HepG2 (cell line): ENCODE data around the gene ONECUT3. TPM values are rescaled to one million over a fixed set of nuclear protein-coding genes. Genes with fewer than 3 reads are reported as not detected.
"Not testable (repeated sequence)": the region's sequence is repeated elsewhere in the genome, so short reads cannot be mapped to it uniquely, and the experiment has no call there.

Experiments used
- ATAC-seq: fragments of 200-7000 bp; cut with Tn5 transposase; 3 replicates; pipeline ENCODE4 v1.9.1; 2020; ENCODE audit warnings: mild to moderate bottlenecking, moderate library complexity
- BruUV-seq: library from RNA; stranded (reverse); fragments of 400-500 nt; replicated peaks from 2 replicates; lab custom pipeline; 2021; lab: Mats Ljungman, UMichigan
- CTCF ChIA-PET: fragments of 300-600 bp; formaldehyde crosslinking; extraction: SDS; loops from one replicate; lab custom pipeline; 2021; ENCODE audit warnings: low total read pairs, inconsistent platforms, low intra/inter-chr PET ratio; lab: Yijun Ruan, JAX
- POLR2A ChIA-PET: fragments of 350-600 bp; sonication (Branson Sonifier 250); formaldehyde crosslinking; loops from one replicate; lab custom pipeline; 2020; ENCODE audit warnings: antibody characterized with exemption, inconsistent platforms; lab: Yijun Ruan, JAX
- DNase-seq: peaks from one replicate; pipeline ENCODE4 v3.0.0-alpha.2; 2015; ENCODE audit warnings: low spot score
- FAIRE-seq: peaks from 3 replicates; lab custom pipeline; 2011; peaks lifted over from hg19 to GRCh38; lab: Jason Lieb, UNC
- H2AFZ ChIP-seq: one replicate; pipeline ENCODE4 v1.6.1; 2011; ENCODE audit warnings: low read length, inconsistent platforms
- H3K27ac ChIP-seq: fragments of 300-600 bp; 3 replicates; pipeline ENCODE4 v1.8.0; 2011; ENCODE audit warnings: mixed run types, mild to moderate bottlenecking, mixed read lengths, low read length, inconsistent platforms; ENCODE audit not compliant: insufficient read depth; ENCODE audit errors: extremely low read length
- H3K27me3 ChIP-seq, 2 experiments: fragments of 200-600 bp in 1 of 2; 2 replicates in 1 of 2; 3 replicates in 1 of 2; pipeline versions ENCODE4 v1.6.0 to v1.8.0; 2011; ENCODE audit warnings: low read length in 2 of 2, mild to moderate bottlenecking in 2 of 2, moderate library complexity in 2 of 2, inconsistent platforms in 1 of 2; ENCODE audit not compliant: insufficient read depth in 2 of 2, control insufficient read depth in 1 of 2
- H3K36me3 ChIP-seq, 2 experiments: fragments of 200-600 bp in 1 of 2; replicated peaks in 1 of 2; 2 replicates in 1 of 2; 3 replicates in 1 of 2; pipeline versions ENCODE4 v1.5.1 to v1.8.0; 2011; ENCODE audit warnings: low read length in 2 of 2, inconsistent platforms in 1 of 2; ENCODE audit not compliant: insufficient read depth in 2 of 2, control insufficient read depth in 1 of 2
- H3K4me1 ChIP-seq: 2 replicates; pipeline ENCODE4 v1.5.1; 2012; ENCODE audit warnings: low read length, inconsistent platforms; ENCODE audit not compliant: insufficient read depth
- H3K4me2 ChIP-seq: 2 replicates; pipeline ENCODE4 v1.6.0; 2011; ENCODE audit warnings: low read depth, low read length, inconsistent platforms
- H3K4me3 ChIP-seq, 3 experiments: fragments of 200-600 bp in 1 of 3; sonication (generic), shearing (Covaris generic) in 1 of 3; replicated peaks in 1 of 3; 2 replicates each; pipeline ENCODE4 v1.5.1; 2011 to 2016; ENCODE audit warnings: low read length in 3 of 3, inconsistent platforms in 2 of 3, low read depth in 2 of 3, mild to moderate bottlenecking in 2 of 3, control low read depth in 1 of 3, mixed read lengths in 1 of 3; ENCODE audit not compliant: insufficient read depth in 1 of 3
- H3K79me2 ChIP-seq: one replicate; pipeline ENCODE4 v1.6.1; 2011; ENCODE audit warnings: low read length, inconsistent platforms; ENCODE audit not compliant: insufficient read depth
- H3K9ac ChIP-seq: 2 replicates; pipeline ENCODE4 v1.6.0; 2011; ENCODE audit warnings: mild to moderate bottlenecking, low read depth, low read length, inconsistent platforms; ENCODE audit not compliant: insufficient read depth
- H3K9me3 ChIP-seq: 2 replicates; pipeline ENCODE4 v1.5.1; 2012; ENCODE audit warnings: mild to moderate bottlenecking, low read length
- H4K20me1 ChIP-seq: 2 replicates; pipeline ENCODE4 v1.6.0; 2011; ENCODE audit warnings: inconsistent platforms, mild to moderate bottlenecking, low read length, moderate library complexity; ENCODE audit not compliant: insufficient read depth
- MEF2D ChIP-seq: sonication (generic); formaldehyde crosslinking; IDR thresholded peaks from 2 replicates; pipeline ENCODE4 v1.5.1; 2020; ENCODE audit warnings: mild to moderate bottlenecking, missing genetic modification reagents
- WGBS: methylation state at CpG from one replicate; pipeline ENCODE4 v1.1.6; 2017; ENCODE audit warnings: low lambda C conversion rate; 5-methylcytosine and 5-hydroxymethylcytosine counted together
- in situ Hi-C: cut with HindIII; loops from 2 replicates; pipeline ENCODE4 v1.10.0; 2017; ENCODE audit warnings: low pct_unique_long_range_greater_than_20kb; ENCODE audit not compliant: extremely low pct_ligation_motif_present
- intact Hi-C: fragments of 100-400 bp; cut with micrococcal nuclease; formaldehyde crosslinking; loops from one replicate; pipeline ENCODE4 v1.10.0; 2022; ENCODE audit not compliant: unreplicated experiment
- polyA plus RNA-seq, 8 experiments: library from polyadenylated mRNA; depleted of rRNA in 3 of 8; stranded (reverse) in 7 of 8; unstranded in 1 of 8; fragments of >200 nt; fragmentation: Illumina TruSeq in 4 of 8; extraction: Trizol in 4 of 8; gene quantifications; 2 replicates each; pipeline versions ENCODE4 v1.2.1 to v1.2.3, GENCODE V29; 2011 to 2016; ENCODE audit warnings: low read depth in 4 of 8, missing spikeins in 1 of 8, mixed read lengths in 1 of 8; ENCODE audit not compliant: insufficient read depth in 1 of 8
- total RNA-seq, 5 experiments: library from RNA; depleted of rRNA; stranded (reverse); fragments of >200 nt; fragmentation: Illumina TruSeq; extraction: Trizol; gene quantifications; 2 replicates each; pipeline ENCODE4 v1.2.3, GENCODE V29; 2016; ENCODE audit warnings: low read depth in 1 of 5

ONECUT3 gene
- total and polyA plus RNA-seq, 2 of the 13 experiments (the other 11 are each of a cell fraction or from before 2014, with no cell fraction given) = under 0.01 TPM; not detected in 1

- Histone ChIP-seq H3K4me1 (no peaks in the 10 kb centered on the region), H2AFZ (no peak overlapping the region), H3K4me2 (no peak overlapping the region), H3K9ac (no peak overlapping the region), H3K9me3 (no peaks in the 10 kb centered on the region), H3K27me3 (peaks cover 17 to 88% of the 10 kb centered on the region in 2 experiments), H3K79me2 (no peaks in the 10 kb centered on the region), H3K36me3 (no peaks in the 10 kb centered on the region), H3K27ac (no peak overlapping the region), H3K4me3 (no peak overlapping the region), H4K20me1 (0 out of 2 replicates have a peak, but pooled peaks cover 2% of the 10 kb centered on the region)
- in situ Hi-C loops (no loop called here), intact Hi-C loops (loop anchor here (10.0 kb wide), 1 partner anchor 215 kb away; no protein-coding TSS in a partner anchor)
- ChIA-PET POLR2A (no interaction called here), CTCF (no interaction called here)
- 10% methylated on average over 2 of the region's 17 CpGs for WGBS
- ATAC-seq (no peak), FAIRE-seq (no peak), DNase-seq (no peak)
- TF ChIP-seq MEF2D (CRISPR knock-in tag) = no peak
- no TSS peak for BruUV-seq
Measured at GRCh38 chr19:1760020-1760419, 6.7 kb downstream of the ONECUT3 start.

GRCh38 chr19:1760786-1761527, 7.7 kb downstream of the ONECUT3 start:
- H3K4me3 ChIP-seq, BruUV-seq, in situ Hi-C loops, H3K79me2 ChIP-seq, H3K36me3 ChIP-seq, H3K27ac ChIP-seq, H3K4me1 ChIP-seq, ATAC-seq, H2AFZ ChIP-seq, H3K9me3 ChIP-seq, H3K9ac ChIP-seq, CTCF ChIA-PET, FAIRE-seq, H3K4me2 ChIP-seq, DNase-seq, H4K20me1 ChIP-seq: not testable (repeated sequence)
- WGBS = 9% methylated on average over 13 of the region's 15 CpGs
- intact Hi-C loops = loop anchor here (10.0 kb wide), 1 partner anchor 216 kb away; no protein-coding TSS in a partner anchor
- POLR2A ChIA-PET = interaction anchor here (0.6 kb wide), 1 partner anchor 291 kb away, joined by 3 read pairs; no protein-coding TSS in a partner anchor
- H3K27me3 ChIP-seq = peaks cover 21 to 88% of the 10 kb centered on the region in 2 experiments
